ENCODE measurements around the gene ATP4A.

ATP4A gene

DNA sequence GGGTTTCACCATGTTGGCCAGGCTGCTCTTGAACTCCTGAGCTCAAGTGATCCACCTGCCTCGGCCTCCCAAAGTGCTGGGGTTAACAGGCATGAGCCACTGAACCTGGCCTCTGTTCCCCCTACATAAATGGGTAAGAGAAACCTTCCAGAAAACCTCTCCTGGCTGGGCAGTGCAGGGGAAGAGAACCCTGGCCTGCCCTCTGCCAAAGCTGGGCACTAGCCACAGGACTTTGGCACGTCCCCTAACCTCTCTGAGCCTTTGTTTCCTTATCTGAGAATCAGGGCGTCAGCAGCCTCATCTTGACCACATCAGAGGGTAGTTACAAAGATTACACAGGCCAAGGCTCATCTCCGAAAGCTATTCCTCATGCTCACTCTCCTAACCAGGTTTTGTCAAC lies 37.6 kb downstream of the ATP4A start:
- TF ChIP-seq FOXM1 (IDR thresholded peaks at IDR 0.05; ENCODE audit: borderline replicate concordance, low read depth): no peak
- TF ChIP-seq, protein P1, sequence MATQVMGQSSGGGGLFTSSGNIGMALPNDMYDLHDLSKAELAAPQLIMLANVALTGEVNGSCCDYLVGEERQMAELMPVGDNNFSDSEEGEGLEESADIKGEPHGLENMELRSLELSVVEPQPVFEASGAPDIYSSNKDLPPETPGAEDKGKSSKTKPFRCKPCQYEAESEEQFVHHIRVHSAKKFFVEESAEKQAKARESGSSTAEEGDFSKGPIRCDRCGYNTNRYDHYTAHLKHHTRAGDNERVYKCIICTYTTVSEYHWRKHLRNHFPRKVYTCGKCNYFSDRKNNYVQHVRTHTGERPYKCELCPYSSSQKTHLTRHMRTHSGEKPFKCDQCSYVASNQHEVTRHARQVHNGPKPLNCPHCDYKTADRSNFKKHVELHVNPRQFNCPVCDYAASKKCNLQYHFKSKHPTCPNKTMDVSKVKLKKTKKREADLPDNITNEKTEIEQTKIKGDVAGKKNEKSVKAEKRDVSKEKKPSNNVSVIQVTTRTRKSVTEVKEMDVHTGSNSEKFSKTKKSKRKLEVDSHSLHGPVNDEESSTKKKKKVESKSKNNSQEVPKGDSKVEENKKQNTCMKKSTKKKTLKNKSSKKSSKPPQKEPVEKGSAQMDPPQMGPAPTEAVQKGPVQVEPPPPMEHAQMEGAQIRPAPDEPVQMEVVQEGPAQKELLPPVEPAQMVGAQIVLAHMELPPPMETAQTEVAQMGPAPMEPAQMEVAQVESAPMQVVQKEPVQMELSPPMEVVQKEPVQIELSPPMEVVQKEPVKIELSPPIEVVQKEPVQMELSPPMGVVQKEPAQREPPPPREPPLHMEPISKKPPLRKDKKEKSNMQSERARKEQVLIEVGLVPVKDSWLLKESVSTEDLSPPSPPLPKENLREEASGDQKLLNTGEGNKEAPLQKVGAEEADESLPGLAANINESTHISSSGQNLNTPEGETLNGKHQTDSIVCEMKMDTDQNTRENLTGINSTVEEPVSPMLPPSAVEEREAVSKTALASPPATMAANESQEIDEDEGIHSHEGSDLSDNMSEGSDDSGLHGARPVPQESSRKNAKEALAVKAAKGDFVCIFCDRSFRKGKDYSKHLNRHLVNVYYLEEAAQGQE (IDR thresholded peaks at IDR 0.05; ENCODE audit: low read depth): no peak
- TF ChIP-seq NFIC (IDR thresholded peaks at IDR 0.05): no peak
- TF ChIP-seq YY1 (IDR thresholded peaks at IDR 0.05; ENCODE audit: low read depth): no peak
- no peak for TF ChIP-seq ZBTB7A (IDR thresholded peaks at IDR 0.05; ENCODE audit: low read depth)
- TF ChIP-seq EP300 (IDR thresholded peaks at IDR 0.05; ENCODE audit: borderline replicate concordance): no peak

DNA sequence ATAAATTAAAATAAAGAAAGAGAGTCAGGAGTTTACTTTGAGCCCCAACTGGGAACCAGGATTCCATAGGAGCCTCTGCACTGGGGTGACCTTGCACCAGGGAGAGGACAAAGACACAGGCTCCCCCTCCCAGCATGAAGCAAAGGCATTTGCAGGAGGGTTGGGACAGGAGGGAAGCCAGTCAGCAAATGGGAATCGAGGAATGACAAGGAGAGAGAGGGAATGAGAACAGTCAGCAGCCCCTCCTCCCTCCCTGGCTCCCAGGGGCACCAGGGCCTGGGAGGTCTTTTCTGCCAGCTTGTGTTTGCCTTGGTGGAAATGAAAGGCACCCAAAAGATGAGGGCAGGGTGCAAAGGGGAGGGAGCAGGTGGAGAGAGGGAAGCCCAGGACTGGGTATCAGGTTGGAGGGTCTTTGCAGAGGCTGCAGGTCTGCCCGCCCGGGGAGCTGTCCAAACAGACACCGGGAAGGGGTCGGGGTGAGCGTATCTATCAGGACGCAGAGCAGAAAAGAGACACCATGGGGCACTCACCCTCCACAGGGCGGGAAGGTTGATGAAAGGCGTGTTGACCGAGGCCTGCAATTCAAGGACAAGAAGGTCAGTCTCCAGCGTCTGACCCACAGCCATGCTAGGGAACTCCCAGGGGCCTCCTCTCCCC lies 39.1 kb downstream of the ATP4A start:
- no peak for TF ChIP-seq EP300 (IDR thresholded peaks at IDR 0.05; ENCODE audit: borderline replicate concordance)
- TF ChIP-seq, protein P1 (IDR thresholded peaks at IDR 0.05; ENCODE audit: low read depth): peak; percentile 19; the same call in 1 of the 2 replicates
- no peak for TF ChIP-seq TAF1 (IDR thresholded peaks at IDR 0.05; ENCODE audit: low read depth)
- no peak for TF ChIP-seq TEAD4 (IDR thresholded peaks at IDR 0.05)
- no peak for TF ChIP-seq NFIC (IDR thresholded peaks at IDR 0.05)

DNA sequence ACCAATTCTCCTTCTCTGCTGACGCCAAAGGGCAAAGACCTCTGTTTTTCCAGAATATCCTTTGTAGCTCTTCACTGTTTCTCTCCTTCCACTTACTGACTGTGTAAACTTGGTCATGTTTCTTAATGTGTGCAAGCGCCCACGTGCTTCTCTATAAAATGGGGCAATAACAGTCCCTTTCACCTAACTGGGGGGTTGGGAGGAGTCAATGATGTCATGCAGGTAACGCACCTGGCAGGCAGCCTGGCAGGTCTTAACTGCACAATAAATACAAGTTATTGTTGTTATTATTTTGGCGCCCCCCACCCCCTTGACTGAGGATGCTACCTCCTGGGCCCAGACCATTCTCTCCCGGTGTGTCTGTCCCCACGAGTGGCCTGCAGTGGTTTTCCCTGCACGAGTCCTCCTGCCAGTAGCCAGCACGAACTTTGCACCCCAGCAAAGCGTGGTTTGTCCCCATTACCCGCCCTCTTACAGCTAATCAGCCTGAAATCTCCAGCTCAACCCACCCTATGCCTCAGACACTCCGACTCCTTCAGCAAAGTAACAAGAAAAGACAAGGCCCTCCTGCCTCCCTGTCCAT lies 40.6 kb downstream of the ATP4A start:
- no peak for TF ChIP-seq TAF1 (IDR thresholded peaks at IDR 0.05; ENCODE audit: low read depth)
- TF ChIP-seq TCF12 (IDR thresholded peaks at IDR 0.05; ENCODE audit: low read depth): no peak
- no peak for TF ChIP-seq MAX (IDR thresholded peaks at IDR 0.05)
- no peak for TF ChIP-seq YY1 (IDR thresholded peaks at IDR 0.05; ENCODE audit: low read depth)
- no peak for TF ChIP-seq CREB1 (IDR thresholded peaks at IDR 0.05; ENCODE audit: low read depth)
- TF ChIP-seq FOXM1 (IDR thresholded peaks at IDR 0.05; ENCODE audit: borderline replicate concordance, low read depth): no peak
- TF ChIP-seq EP300 (IDR thresholded peaks at IDR 0.05; ENCODE audit: borderline replicate concordance): no peak
- TF ChIP-seq RAD21 (IDR thresholded peaks at IDR 0.05; ENCODE audit: low read depth): no peak
- no peak for TF ChIP-seq TEAD4 (IDR thresholded peaks at IDR 0.05)
- TF ChIP-seq ZBTB7A (IDR thresholded peaks at IDR 0.05; ENCODE audit: low read depth): no peak
- TF ChIP-seq CEBPB (IDR thresholded peaks at IDR 0.05): no peak
- no peak for TF ChIP-seq EGR1 (IDR thresholded peaks at IDR 0.05)
- TF ChIP-seq, protein P2, sequence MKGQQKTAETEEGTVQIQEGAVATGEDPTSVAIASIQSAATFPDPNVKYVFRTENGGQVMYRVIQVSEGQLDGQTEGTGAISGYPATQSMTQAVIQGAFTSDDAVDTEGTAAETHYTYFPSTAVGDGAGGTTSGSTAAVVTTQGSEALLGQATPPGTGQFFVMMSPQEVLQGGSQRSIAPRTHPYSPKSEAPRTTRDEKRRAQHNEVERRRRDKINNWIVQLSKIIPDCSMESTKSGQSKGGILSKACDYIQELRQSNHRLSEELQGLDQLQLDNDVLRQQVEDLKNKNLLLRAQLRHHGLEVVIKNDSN (IDR thresholded peaks at IDR 0.05): no peak
- no peak for TF ChIP-seq NFIC (IDR thresholded peaks at IDR 0.05)
- TF ChIP-seq, protein P1 (IDR thresholded peaks at IDR 0.05; ENCODE audit: low read depth): no peak

GRCh38 chr19:35521124-35521743 lies 42.2 kb downstream of the ATP4A start:
- TF ChIP-seq ZBTB7A (IDR thresholded peaks at IDR 0.05; ENCODE audit: low read depth) (no peak), EP300 (IDR thresholded peaks at IDR 0.05; ENCODE audit: borderline replicate concordance) (no peak), CREB1 (IDR thresholded peaks at IDR 0.05; ENCODE audit: low read depth) (no peak), NFIC (IDR thresholded peaks at IDR 0.05) (no peak), FOXM1 (IDR thresholded peaks at IDR 0.05; ENCODE audit: borderline replicate concordance, low read depth) (no peak), MAX (IDR thresholded peaks at IDR 0.05) (no peak), EGR1 (IDR thresholded peaks at IDR 0.05) (no peak), RAD21 (IDR thresholded peaks at IDR 0.05; ENCODE audit: low read depth) (no peak), TEAD4 (IDR thresholded peaks at IDR 0.05) (no peak), TAF1 (IDR thresholded peaks at IDR 0.05; ENCODE audit: low read depth) (no peak), CEBPB (IDR thresholded peaks at IDR 0.05) (no peak), YY1 (IDR thresholded peaks at IDR 0.05; ENCODE audit: low read depth) (no peak), TCF12 (IDR thresholded peaks at IDR 0.05; ENCODE audit: low read depth) (no peak)
- TF ChIP-seq, protein P1 (IDR thresholded peaks at IDR 0.05; ENCODE audit: low read depth): no peak
- TF ChIP-seq, protein P2 (IDR thresholded peaks at IDR 0.05): no peak

Data from Ishikawa (cell line).